H1 (cell line): ENCODE measurements around the gene TUBGCP2.

Experiments used
- CTCF ChIP-seq, 3 experiments: IDR thresholded peaks; 1 replicate in 2 of 3; 2 replicates in 1 of 3; pipeline versions ENCODE4 v1.5.1 to v1.6.1; 2011; ENCODE audit warnings: low read length in 3 of 3, mild to moderate bottlenecking in 3 of 3, inconsistent platforms in 2 of 3, low read depth in 1 of 3, moderate library complexity in 1 of 3; ENCODE audit not compliant: insufficient read depth in 1 of 3; ENCODE audit errors: control extremely low read depth in 1 of 3
- EZH2 ChIP-seq: fragments of 200-600 bp; sonication (generic); IDR thresholded peaks from 2 replicates; pipeline ENCODE4 v1.7.1; 2012; ENCODE audit warnings: low read depth, mild to moderate bottlenecking, moderate library complexity, low read length, inconsistent platforms; ENCODE audit not compliant: severe bottlenecking
- NANOG ChIP-seq: IDR thresholded peaks from 2 replicates; pipeline ENCODE4 v1.6.1; 2011; ENCODE audit warnings: low read length, low read depth, mild to moderate bottlenecking, inconsistent platforms; ENCODE audit not compliant: insufficient read depth, poor library complexity, severe bottlenecking
- TBP ChIP-seq: IDR thresholded peaks from 2 replicates; pipeline ENCODE4 v1.6.1; 2011; ENCODE audit warnings: low read depth, low read length, improper control_type of control experiment

- no peak for TF ChIP-seq TBP
- no peak for TF ChIP-seq NANOG
- TF ChIP-seq EZH2: no peak
- no peak for TF ChIP-seq CTCF (IDR thresholded peaks at IDR 0.05; ENCODE audit: control extremely low read depth in 1 of 3, insufficient read depth in 1 of 3, low read depth in 1 of 3, low read length in 3 of 3)
Measured at GRCh38 chr10:133287832-133288500, 20.7 kb downstream of the TUBGCP2 start.
